Gastroesophageal sphincter (tissue), 3 donors: ENCODE results near the gene ZNF425.

Source experiments
- EP300 ChIP-seq: sonication (generic); formaldehyde crosslinking; IDR thresholded peaks from one replicate; pipeline ENCODE4 v1.6.1; 2017; ENCODE audit warnings: antibody characterized with exemption, mild to moderate bottlenecking
- POLR2A ChIP-seq, 2 donors: fragments of 450-650 bp; IDR thresholded peaks; one replicate each; pipeline ENCODE4 v1.6.1; 2017; ENCODE audit warnings: antibody characterized with exemption in 2 of 2, mild to moderate bottlenecking in 2 of 2, moderate library complexity in 1 of 2
- TF ChIP-seq, protein P1 (sequence below), 4 experiments: fragments of 200-600 bp in 2 of 4; fragments of 450-650 bp in 2 of 4; sonication (generic) in 1 of 4; IDR thresholded peaks; one replicate each; pipeline ENCODE4 v1.5.1; 2017 to 2019; ENCODE audit warnings: antibody characterized with exemption in 4 of 4, mild to moderate bottlenecking in 2 of 4, moderate library complexity in 2 of 4

DNA sequence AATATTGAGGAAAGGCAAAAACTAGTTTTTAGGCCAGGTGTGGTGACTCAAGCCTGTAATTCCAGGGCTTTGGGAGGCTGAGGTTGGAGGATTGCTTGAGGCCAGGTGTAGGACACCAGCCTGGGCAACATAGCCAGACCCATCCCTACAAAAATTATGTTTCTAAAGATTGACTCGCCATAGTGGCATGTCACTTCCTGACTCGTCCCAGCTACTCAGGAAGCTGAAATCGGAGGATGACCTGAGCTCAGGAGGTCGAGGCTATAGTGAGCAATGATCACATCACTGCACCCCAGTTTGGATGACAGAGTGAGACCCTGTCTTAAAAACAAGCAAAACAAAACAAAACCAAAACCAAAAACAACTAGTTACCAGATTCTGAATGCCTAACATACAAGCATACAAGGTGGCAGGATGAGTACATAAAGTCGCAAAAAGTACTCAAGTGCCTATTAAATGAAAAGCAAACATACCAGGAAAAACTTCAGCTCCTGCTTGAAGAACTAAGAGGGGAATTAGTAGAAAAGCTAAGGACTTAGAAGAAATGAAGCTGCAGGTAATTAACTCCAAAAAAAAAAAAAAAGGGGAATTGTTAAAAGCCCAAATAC, 35.2 kb upstream of the ZNF425 start:
- TF ChIP-seq, protein P1, sequence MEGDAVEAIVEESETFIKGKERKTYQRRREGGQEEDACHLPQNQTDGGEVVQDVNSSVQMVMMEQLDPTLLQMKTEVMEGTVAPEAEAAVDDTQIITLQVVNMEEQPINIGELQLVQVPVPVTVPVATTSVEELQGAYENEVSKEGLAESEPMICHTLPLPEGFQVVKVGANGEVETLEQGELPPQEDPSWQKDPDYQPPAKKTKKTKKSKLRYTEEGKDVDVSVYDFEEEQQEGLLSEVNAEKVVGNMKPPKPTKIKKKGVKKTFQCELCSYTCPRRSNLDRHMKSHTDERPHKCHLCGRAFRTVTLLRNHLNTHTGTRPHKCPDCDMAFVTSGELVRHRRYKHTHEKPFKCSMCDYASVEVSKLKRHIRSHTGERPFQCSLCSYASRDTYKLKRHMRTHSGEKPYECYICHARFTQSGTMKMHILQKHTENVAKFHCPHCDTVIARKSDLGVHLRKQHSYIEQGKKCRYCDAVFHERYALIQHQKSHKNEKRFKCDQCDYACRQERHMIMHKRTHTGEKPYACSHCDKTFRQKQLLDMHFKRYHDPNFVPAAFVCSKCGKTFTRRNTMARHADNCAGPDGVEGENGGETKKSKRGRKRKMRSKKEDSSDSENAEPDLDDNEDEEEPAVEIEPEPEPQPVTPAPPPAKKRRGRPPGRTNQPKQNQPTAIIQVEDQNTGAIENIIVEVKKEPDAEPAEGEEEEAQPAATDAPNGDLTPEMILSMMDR (IDR thresholded peaks at IDR 0.05), result no peak
- no peak for TF ChIP-seq POLR2A (IDR thresholded peaks at IDR 0.05)
- no peak for TF ChIP-seq EP300
